Natural killer cell (primary cell): Measurements from ENCODE around the gene LMOD2. TPM values are rescaled to one million over a fixed set of nuclear protein-coding genes. Genes with fewer than 3 reads are reported as not detected.

Experiments used
- ATAC-seq, 3 donors: fragments of 150-1000 bp in 2 of 3; fragments of 200-7000 bp in 1 of 3; cut with Tn5 transposase; 1 replicate in 1 of 3; 2 replicates in 2 of 3; pipeline ENCODE4 v1.10.0; 2021; ENCODE audit warnings: mild to moderate bottlenecking in 2 of 3, moderate library complexity in 2 of 3
- DNase-seq, 2 donors: peaks; one replicate each; pipeline versions ENCODE4 v3.0.0 to v3.0.0-alpha.2; 2013 to 2021; ENCODE audit warnings: mixed read lengths in 1 of 2
- H3K27ac ChIP-seq: one replicate; pipeline ENCODE4 v1.5.1; 2013; ENCODE audit warnings: mild to moderate bottlenecking, low read length
- H3K27me3 ChIP-seq: one replicate; pipeline ENCODE4 v1.6.1; 2013; ENCODE audit warnings: low read length; ENCODE audit not compliant: control insufficient read depth, insufficient read depth
- H3K36me3 ChIP-seq: one replicate; pipeline ENCODE4 v1.6.1; 2013; ENCODE audit warnings: low read length; ENCODE audit not compliant: control insufficient read depth, insufficient read depth
- H3K4me1 ChIP-seq: one replicate; pipeline ENCODE4 v1.6.1; 2013; ENCODE audit warnings: low read length; ENCODE audit not compliant: control insufficient read depth, insufficient read depth
- H3K4me3 ChIP-seq: one replicate; pipeline ENCODE4 v1.5.1; 2013; ENCODE audit warnings: low read length
- H3K9me3 ChIP-seq: one replicate; pipeline ENCODE4 v1.6.1; 2013; ENCODE audit warnings: low read length; ENCODE audit not compliant: control insufficient read depth, insufficient read depth
- H3K27ac Mint-ChIP-seq, 2 donors: one replicate each; pipeline ENCODE4 v1.8.0; 2022; ENCODE audit warnings: mild to moderate bottlenecking in 2 of 2, mixed read lengths in 2 of 2, moderate library complexity in 1 of 2
- H3K27me3 Mint-ChIP-seq, 2 donors: one replicate each; pipeline ENCODE4 v1.8.0; 2022; ENCODE audit warnings: low read depth in 2 of 2, mixed read lengths in 2 of 2
- H3K36me3 Mint-ChIP-seq: one replicate; pipeline ENCODE4 v1.8.0; 2022; ENCODE audit warnings: mixed read lengths
- H3K4me1 Mint-ChIP-seq, 2 donors: one replicate each; pipeline ENCODE4 v1.8.0; 2022; ENCODE audit warnings: mixed read lengths in 2 of 2
- H3K4me3 Mint-ChIP-seq: one replicate; pipeline ENCODE4 v1.8.0; 2022; ENCODE audit warnings: mild to moderate bottlenecking, moderate library complexity, mixed read lengths
- H3K9me3 Mint-ChIP-seq, 2 donors: one replicate each; pipeline ENCODE4 v1.8.0; 2022; ENCODE audit warnings: mixed read lengths in 2 of 2
- WGBS: methylation state at CpG from one replicate; pipeline ENCODE4 v1.1.7; 2013; ENCODE audit warnings: missing lambda C conversion rate; ENCODE audit not compliant: insufficient coverage; 5-methylcytosine and 5-hydroxymethylcytosine counted together
- intact Hi-C: fragments of 100-400 bp; cut with micrococcal nuclease; formaldehyde crosslinking; loops from one replicate; pipeline ENCODE4 v1.14.2; 2022
- total RNA-seq, 4 donors: library from RNA; stranded (reverse); fragments of 120-200 nt in 1 of 4; gene quantifications; one replicate each; pipeline versions ENCODE4 v1.2.3 to v1.2.4, GENCODE V29; 2013 to 2022
- TF ChIP-seq, protein P1 (sequence below): fragments of 200-600 bp; IDR thresholded peaks from one replicate; pipeline ENCODE4 v1.8.0; 2022; ENCODE audit warnings: antibody characterized with exemption

Gene LMOD2
- total RNA-seq, 3 donors from 2014 or later (not counting 1 experiment from before 2014, with no cell fraction given): not detected

DNA sequence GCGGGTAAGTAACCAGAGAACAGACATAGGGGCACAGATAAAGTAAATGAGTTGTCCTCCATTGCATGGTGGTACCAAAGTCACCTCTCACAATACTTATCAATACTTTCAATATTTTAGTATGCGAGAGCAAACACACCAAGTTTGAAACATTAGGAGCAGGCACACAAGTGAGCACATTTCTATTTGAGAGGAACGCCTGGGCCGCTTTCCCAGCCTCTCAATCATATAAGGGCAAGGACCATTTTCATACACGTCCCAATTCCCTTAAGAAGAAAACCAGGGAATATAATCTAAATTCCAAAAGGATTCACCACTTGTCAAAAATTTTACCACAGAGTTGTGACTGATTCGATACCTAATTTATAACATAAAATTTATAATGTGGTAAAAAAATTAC lies 7.5 kb downstream of the LMOD2 start:
- 89% methylated on average over 4 of the region's 6 CpGs for WGBS
- Histone ChIP-seq H3K27ac (no peak overlapping the region), H3K36me3 (no peaks in the 10 kb centered on the region), H3K27me3 (no peaks in the 10 kb centered on the region), H3K4me1 (no peaks in the 10 kb centered on the region), H3K4me3 (no peak overlapping the region), H3K9me3 (no peaks in the 10 kb centered on the region)
- no peaks in the 10 kb centered on the region for H3K4me1 Mint-ChIP-seq
- TF ChIP-seq, protein P1, sequence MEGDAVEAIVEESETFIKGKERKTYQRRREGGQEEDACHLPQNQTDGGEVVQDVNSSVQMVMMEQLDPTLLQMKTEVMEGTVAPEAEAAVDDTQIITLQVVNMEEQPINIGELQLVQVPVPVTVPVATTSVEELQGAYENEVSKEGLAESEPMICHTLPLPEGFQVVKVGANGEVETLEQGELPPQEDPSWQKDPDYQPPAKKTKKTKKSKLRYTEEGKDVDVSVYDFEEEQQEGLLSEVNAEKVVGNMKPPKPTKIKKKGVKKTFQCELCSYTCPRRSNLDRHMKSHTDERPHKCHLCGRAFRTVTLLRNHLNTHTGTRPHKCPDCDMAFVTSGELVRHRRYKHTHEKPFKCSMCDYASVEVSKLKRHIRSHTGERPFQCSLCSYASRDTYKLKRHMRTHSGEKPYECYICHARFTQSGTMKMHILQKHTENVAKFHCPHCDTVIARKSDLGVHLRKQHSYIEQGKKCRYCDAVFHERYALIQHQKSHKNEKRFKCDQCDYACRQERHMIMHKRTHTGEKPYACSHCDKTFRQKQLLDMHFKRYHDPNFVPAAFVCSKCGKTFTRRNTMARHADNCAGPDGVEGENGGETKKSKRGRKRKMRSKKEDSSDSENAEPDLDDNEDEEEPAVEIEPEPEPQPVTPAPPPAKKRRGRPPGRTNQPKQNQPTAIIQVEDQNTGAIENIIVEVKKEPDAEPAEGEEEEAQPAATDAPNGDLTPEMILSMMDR: no peak
- H3K36me3 Mint-ChIP-seq: no peaks in the 10 kb centered on the region
- no peaks in the 10 kb centered on the region for H3K9me3 Mint-ChIP-seq
- DNase-seq (no peak), ATAC-seq (no peak)
- intact Hi-C loops: no loop called here
- H3K4me3 Mint-ChIP-seq: no peak overlapping the region
- H3K27ac Mint-ChIP-seq: no peak overlapping the region
- peaks cover 12 to 43% of the 10 kb centered on the region in 2 donors for H3K27me3 Mint-ChIP-seq

DNA sequence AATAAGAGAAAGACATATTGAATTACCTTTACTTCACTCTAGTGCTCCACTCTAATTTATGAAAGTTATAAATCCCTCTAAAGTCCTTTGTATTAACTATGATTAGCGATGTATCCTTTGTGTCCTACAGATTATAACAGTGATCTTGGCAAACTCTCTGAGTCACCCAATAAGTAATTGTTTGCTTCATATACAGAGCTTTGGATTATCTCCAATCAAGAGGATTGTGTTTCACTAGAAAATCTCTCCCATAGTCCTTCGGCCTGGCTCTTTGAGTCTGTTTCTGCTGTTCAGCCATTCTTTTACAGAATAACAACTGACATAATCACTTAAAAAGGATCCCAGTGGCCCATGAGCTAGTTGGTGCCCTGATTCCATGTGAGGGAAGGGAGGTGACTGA lies 9.5 kb downstream of the LMOD2 start:
- DNase-seq (no peak), ATAC-seq (no peak)
- Mint-ChIP-seq H3K9me3 (no peaks in the 10 kb centered on the region), H3K27ac (no peak overlapping the region), H3K36me3 (no peaks in the 10 kb centered on the region), H3K27me3 (peaks cover 11 to 31% of the 10 kb centered on the region in 2 donors), H3K4me3 (no peak overlapping the region), H3K4me1 (no peaks in the 10 kb centered on the region)
- Histone ChIP-seq H3K9me3 (no peaks in the 10 kb centered on the region), H3K27ac (no peak overlapping the region), H3K27me3 (no peaks in the 10 kb centered on the region), H3K4me3 (no peak overlapping the region), H3K36me3 (no peaks in the 10 kb centered on the region), H3K4me1 (no peaks in the 10 kb centered on the region)
- 81% methylated on average over 2 of the region's 2 CpGs for WGBS
- TF ChIP-seq, protein P1: no peak
- intact Hi-C loops: no loop called here

- H3K27ac ChIP-seq: no peak overlapping the region
- ATAC-seq (no peak), DNase-seq (no peak)
- H3K4me1 ChIP-seq: no peaks in the 10 kb centered on the region
- no peaks in the 10 kb centered on the region for H3K9me3 ChIP-seq
- no peak overlapping the region for H3K27ac Mint-ChIP-seq
- H3K27me3 Mint-ChIP-seq: peaks cover 9 to 24% of the 10 kb centered on the region in 2 donors
- no peak overlapping the region for H3K4me3 Mint-ChIP-seq
- WGBS: 96% methylated on average over 1 of the region's 1 CpG
- H3K36me3 ChIP-seq: no peaks in the 10 kb centered on the region
- intact Hi-C loops: no loop called here
- H3K27me3 ChIP-seq: no peaks in the 10 kb centered on the region
- no peak overlapping the region for H3K4me3 ChIP-seq
- H3K9me3 Mint-ChIP-seq: no peaks in the 10 kb centered on the region
- TF ChIP-seq, protein P1: no peak
- no peaks in the 10 kb centered on the region for H3K4me1 Mint-ChIP-seq
- no peaks in the 10 kb centered on the region for H3K36me3 Mint-ChIP-seq
Observed at GRCh38 chr7:123665896-123666295, 10.2 kb downstream of the LMOD2 start.

DNA sequence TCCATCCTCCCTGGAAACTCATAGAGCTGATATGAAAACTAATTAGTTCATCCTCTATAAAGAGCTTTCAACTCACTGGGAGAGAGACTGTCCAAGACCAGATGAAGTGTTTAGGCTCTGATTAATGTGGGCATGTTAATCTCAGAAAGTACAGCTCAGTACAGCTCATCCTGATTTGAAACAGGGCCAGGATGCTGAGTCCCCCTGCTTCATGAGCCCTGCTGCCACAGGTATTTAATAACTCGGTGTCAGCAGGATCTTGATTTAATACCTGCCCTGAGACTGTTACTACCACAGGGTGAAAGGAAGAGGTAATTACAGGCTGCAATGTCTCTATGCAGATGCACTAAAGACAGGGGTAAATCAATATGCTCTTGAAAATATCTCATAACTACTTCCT lies 10.8 kb downstream of the LMOD2 start:
- Histone ChIP-seq H3K36me3 (no peaks in the 10 kb centered on the region), H3K27me3 (no peaks in the 10 kb centered on the region), H3K4me3 (no peak overlapping the region), H3K27ac (no peak overlapping the region), H3K9me3 (no peaks in the 10 kb centered on the region), H3K4me1 (no peaks in the 10 kb centered on the region)
- TF ChIP-seq, protein P1: no peak
- Mint-ChIP-seq H3K9me3 (no peaks in the 10 kb centered on the region), H3K27me3 (peaks cover 9 to 18% of the 10 kb centered on the region in 2 donors), H3K4me1 (no peaks in the 10 kb centered on the region), H3K4me3 (no peak overlapping the region), H3K36me3 (no peaks in the 10 kb centered on the region), H3K27ac (no peak overlapping the region)
- intact Hi-C loops: no loop called here
- 92% methylated on average over 1 of the region's 1 CpG for WGBS
- no peak for DNase-seq
- no peak for ATAC-seq
